ENCODE results near the gene RNF168.

RNF168 gene

DNA sequence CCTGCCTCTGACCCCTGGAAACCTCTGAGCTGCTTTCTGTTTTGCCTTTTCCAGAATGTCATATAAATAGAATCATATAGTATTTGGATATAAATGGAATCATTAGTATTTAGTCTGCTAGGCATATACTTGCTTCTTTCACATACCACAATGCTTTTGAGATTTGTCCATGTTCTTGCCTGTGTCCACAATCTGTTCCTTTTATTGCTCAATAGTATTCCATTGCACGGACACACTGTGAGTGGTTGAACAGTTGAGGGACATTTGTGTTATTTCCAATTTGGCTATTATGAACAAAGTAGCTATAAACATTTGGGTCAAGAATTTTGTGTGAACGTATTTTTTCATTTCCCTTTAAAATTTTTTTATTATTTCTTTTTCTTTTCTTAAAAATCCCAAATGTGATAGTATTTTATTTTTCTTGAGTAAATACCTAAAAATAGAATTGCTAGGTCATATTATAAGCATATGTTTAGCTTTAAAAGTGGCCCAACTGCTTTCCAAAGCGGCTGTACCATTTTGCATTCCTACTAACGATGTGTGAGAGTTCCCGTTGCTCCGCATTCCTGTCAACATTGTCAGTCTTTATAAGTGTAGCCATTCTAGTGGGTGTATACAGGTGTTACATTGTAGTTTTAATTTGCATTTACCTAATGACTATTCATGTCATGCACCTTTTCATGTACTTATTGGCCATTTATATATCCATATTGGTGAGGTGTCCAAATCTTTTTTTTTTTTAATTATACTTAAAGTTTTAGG is 38.3 kb upstream of the RNF168 start (continued):
- TF ChIP-seq ZNF521 (tag by site-specific recombination; IDR thresholded peaks at IDR 0.05) (no peak), ZNF24 (tag by site-specific recombination; IDR thresholded peaks at IDR 0.05) (no peak), ZEB2 (tag by site-specific recombination; IDR thresholded peaks at IDR 0.05) (no peak), ZNF621 (tag by site-specific recombination; IDR thresholded peaks at IDR 0.05) (no peak), ZNF214 (tag by site-specific recombination; IDR thresholded peaks at IDR 0.05; ENCODE audit: borderline replicate concordance) (no peak), ZNF391 (tag by site-specific recombination; IDR thresholded peaks at IDR 0.05; ENCODE audit: borderline replicate concordance, low read depth) (no peak), ZNF701 (tag by site-specific recombination; IDR thresholded peaks at IDR 0.05) (no peak), RBAK (tag by site-specific recombination; IDR thresholded peaks at IDR 0.05) (no peak), ZNF658 (tag by site-specific recombination; IDR thresholded peaks at IDR 0.05) (no peak), ZNF16 (tag by site-specific recombination; IDR thresholded peaks at IDR 0.05; ENCODE audit: low read depth) (no peak), ZNF843 (tag by site-specific recombination; IDR thresholded peaks at IDR 0.05) (no peak), ZNF785 (tag by site-specific recombination; IDR thresholded peaks at IDR 0.05) (no peak), OVOL3 (tag by site-specific recombination; IDR thresholded peaks at IDR 0.05) (no peak)
- TF ChIP-seq, protein P1, sequence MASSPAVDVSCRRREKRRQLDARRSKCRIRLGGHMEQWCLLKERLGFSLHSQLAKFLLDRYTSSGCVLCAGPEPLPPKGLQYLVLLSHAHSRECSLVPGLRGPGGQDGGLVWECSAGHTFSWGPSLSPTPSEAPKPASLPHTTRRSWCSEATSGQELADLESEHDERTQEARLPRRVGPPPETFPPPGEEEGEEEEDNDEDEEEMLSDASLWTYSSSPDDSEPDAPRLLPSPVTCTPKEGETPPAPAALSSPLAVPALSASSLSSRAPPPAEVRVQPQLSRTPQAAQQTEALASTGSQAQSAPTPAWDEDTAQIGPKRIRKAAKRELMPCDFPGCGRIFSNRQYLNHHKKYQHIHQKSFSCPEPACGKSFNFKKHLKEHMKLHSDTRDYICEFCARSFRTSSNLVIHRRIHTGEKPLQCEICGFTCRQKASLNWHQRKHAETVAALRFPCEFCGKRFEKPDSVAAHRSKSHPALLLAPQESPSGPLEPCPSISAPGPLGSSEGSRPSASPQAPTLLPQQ (tag by site-specific recombination; IDR thresholded peaks at IDR 0.05) = no peak
- TF ChIP-seq, protein P2, sequence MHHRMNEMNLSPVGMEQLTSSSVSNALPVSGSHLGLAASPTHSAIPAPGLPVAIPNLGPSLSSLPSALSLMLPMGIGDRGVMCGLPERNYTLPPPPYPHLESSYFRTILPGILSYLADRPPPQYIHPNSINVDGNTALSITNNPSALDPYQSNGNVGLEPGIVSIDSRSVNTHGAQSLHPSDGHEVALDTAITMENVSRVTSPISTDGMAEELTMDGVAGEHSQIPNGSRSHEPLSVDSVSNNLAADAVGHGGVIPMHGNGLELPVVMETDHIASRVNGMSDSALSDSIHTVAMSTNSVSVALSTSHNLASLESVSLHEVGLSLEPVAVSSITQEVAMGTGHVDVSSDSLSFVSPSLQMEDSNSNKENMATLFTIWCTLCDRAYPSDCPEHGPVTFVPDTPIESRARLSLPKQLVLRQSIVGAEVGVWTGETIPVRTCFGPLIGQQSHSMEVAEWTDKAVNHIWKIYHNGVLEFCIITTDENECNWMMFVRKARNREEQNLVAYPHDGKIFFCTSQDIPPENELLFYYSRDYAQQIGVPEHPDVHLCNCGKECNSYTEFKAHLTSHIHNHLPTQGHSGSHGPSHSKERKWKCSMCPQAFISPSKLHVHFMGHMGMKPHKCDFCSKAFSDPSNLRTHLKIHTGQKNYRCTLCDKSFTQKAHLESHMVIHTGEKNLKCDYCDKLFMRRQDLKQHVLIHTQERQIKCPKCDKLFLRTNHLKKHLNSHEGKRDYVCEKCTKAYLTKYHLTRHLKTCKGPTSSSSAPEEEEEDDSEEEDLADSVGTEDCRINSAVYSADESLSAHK (tag by site-specific recombination; IDR thresholded peaks at IDR 0.05) = no peak

DNA sequence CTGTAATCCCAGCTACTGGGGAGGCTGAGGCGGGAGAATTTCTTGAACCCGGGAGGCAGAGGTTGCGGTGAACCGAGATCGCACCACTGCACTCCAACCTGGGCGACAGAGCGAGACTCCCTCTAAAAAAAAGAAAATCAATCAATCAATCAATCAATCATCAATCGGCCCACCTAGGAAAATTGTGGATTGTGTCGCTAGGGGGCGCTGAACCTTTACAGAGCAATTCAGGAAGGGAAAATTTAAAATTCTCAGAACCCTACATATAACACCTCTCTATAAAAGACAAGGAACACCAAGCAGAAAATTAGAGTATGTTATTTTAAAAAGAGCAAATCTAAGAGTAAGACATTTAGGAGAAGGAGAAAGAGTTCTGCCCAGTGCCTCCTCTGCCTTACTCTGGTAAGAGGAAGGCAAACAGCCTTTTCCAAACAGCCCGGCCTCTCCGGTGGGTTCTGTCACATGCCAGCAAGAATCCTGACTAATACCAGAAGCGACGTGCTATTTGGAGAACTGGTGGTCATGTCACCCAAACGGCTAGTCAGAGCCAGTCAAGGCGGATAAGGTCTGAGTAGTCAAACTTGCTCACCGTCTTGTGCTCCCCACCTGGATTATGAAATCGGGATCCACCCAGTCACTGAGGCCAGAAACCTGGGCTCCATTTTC is 33.9 kb upstream of the RNF168 start:
- ChIA-PET CTCF (interaction anchor here (0.8 to 1.0 kb wide), 2 partner anchors 55 to 92 kb away, joined by 4 to 5 read pairs; no protein-coding TSS in a partner anchor), POLR2A (no interaction called here)
- no peak for TF ChIP-seq KLF16 (tag by site-specific recombination; IDR thresholded peaks at IDR 0.05)
- TF ChIP-seq TCF7L2 (IDR thresholded peaks at IDR 0.05; ENCODE audit: borderline replicate concordance, low read depth, low read length) = no peak
- TF ChIP-seq ZNF266 (tag by site-specific recombination; IDR thresholded peaks at IDR 0.05; ENCODE audit: low read depth) = no peak
- no peak for TF ChIP-seq ZNF416 (tag by site-specific recombination; IDR thresholded peaks at IDR 0.05)
- TF ChIP-seq, protein P3, sequence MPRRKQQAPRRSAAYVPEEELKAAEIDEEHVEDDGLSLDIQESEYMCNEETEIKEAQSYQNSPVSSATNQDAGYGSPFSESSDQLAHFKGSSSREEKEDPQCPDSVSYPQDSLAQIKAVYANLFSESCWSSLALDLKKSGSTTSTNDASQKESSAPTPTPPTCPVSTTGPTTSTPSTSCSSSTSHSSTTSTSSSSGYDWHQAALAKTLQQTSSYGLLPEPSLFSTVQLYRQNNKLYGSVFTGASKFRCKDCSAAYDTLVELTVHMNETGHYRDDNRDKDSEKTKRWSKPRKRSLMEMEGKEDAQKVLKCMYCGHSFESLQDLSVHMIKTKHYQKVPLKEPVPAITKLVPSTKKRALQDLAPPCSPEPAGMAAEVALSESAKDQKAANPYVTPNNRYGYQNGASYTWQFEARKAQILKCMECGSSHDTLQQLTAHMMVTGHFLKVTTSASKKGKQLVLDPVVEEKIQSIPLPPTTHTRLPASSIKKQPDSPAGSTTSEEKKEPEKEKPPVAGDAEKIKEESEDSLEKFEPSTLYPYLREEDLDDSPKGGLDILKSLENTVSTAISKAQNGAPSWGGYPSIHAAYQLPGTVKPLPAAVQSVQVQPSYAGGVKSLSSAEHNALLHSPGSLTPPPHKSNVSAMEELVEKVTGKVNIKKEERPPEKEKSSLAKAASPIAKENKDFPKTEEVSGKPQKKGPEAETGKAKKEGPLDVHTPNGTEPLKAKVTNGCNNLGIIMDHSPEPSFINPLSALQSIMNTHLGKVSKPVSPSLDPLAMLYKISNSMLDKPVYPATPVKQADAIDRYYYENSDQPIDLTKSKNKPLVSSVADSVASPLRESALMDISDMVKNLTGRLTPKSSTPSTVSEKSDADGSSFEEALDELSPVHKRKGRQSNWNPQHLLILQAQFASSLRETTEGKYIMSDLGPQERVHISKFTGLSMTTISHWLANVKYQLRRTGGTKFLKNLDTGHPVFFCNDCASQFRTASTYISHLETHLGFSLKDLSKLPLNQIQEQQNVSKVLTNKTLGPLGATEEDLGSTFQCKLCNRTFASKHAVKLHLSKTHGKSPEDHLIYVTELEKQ (tag by site-specific recombination; IDR thresholded peaks at IDR 0.05; ENCODE audit: borderline replicate concordance) = 0 out of 2 replicates have a peak, but pooled peaks have one; percentile 46
- TF ChIP-seq ZNF121 (tag by site-specific recombination; IDR thresholded peaks at IDR 0.05) = no peak
- TF ChIP-seq, protein P4, sequence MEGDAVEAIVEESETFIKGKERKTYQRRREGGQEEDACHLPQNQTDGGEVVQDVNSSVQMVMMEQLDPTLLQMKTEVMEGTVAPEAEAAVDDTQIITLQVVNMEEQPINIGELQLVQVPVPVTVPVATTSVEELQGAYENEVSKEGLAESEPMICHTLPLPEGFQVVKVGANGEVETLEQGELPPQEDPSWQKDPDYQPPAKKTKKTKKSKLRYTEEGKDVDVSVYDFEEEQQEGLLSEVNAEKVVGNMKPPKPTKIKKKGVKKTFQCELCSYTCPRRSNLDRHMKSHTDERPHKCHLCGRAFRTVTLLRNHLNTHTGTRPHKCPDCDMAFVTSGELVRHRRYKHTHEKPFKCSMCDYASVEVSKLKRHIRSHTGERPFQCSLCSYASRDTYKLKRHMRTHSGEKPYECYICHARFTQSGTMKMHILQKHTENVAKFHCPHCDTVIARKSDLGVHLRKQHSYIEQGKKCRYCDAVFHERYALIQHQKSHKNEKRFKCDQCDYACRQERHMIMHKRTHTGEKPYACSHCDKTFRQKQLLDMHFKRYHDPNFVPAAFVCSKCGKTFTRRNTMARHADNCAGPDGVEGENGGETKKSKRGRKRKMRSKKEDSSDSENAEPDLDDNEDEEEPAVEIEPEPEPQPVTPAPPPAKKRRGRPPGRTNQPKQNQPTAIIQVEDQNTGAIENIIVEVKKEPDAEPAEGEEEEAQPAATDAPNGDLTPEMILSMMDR (tag by site-specific recombination; IDR thresholded peaks at IDR 0.05) = peak; percentile 36; the same call in 1 of the 2 replicates
- no peak for TF ChIP-seq ZBTB7A (tag by site-specific recombination; IDR thresholded peaks at IDR 0.05; ENCODE audit: low read depth)
- TF ChIP-seq ZNF654 (tag by site-specific recombination; IDR thresholded peaks at IDR 0.05; ENCODE audit: low read depth) = peak; percentile 43
- Histone ChIP-seq H3K4me1 (ENCODE audit: control insufficient read depth, insufficient read depth, low read length) (no peaks in the 10 kb centered on the region), H3K4me3 (ENCODE audit: low read depth, low read length) (no peak overlapping the region), H3K27ac (ENCODE audit: extremely low read depth, low read depth, low read length) (no peak overlapping the region), H3K9me3 (ENCODE audit: control insufficient read depth, insufficient read depth, low read depth, low read length) (no peaks in the 10 kb centered on the region), H3K36me3 (ENCODE audit: control insufficient read depth in 2 of 2, insufficient read depth in 1 of 2, low read length in 2 of 2) (no peaks in the 10 kb centered on the region)

Data from HEK293 (cell line).